ENCODE results near the gene ICA1.

GRCh38 chr7:8228068-8228467 lies 33.9 kb downstream of the ICA1 start:
- TF ChIP-seq, protein P1, sequence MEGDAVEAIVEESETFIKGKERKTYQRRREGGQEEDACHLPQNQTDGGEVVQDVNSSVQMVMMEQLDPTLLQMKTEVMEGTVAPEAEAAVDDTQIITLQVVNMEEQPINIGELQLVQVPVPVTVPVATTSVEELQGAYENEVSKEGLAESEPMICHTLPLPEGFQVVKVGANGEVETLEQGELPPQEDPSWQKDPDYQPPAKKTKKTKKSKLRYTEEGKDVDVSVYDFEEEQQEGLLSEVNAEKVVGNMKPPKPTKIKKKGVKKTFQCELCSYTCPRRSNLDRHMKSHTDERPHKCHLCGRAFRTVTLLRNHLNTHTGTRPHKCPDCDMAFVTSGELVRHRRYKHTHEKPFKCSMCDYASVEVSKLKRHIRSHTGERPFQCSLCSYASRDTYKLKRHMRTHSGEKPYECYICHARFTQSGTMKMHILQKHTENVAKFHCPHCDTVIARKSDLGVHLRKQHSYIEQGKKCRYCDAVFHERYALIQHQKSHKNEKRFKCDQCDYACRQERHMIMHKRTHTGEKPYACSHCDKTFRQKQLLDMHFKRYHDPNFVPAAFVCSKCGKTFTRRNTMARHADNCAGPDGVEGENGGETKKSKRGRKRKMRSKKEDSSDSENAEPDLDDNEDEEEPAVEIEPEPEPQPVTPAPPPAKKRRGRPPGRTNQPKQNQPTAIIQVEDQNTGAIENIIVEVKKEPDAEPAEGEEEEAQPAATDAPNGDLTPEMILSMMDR (IDR thresholded peaks at IDR 0.05 in 8 of 11, conservative IDR thresholded peaks at IDR 0.05 in 3 of 11), result no peak
- no peak for TF ChIP-seq POLR2AphosphoS5 (IDR thresholded peaks at IDR 0.05)

Data from spleen (tissue), 7 donors.